IPS-NIHi11 (cell line): ENCODE measurements around the gene SLC25A20.
"Not testable (repeated sequence)": the region's sequence is repeated elsewhere in the genome, so short reads cannot be mapped to it uniquely, and the experiment has no call there.

Source experiments
- DNase-seq: peaks from one replicate; pipeline ENCODE4 v3.0.0; 2012; ENCODE audit warnings: mixed read lengths, low spot score

Gene SLC25A20, protein sequence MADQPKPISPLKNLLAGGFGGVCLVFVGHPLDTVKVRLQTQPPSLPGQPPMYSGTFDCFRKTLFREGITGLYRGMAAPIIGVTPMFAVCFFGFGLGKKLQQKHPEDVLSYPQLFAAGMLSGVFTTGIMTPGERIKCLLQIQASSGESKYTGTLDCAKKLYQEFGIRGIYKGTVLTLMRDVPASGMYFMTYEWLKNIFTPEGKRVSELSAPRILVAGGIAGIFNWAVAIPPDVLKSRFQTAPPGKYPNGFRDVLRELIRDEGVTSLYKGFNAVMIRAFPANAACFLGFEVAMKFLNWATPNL

DNA sequence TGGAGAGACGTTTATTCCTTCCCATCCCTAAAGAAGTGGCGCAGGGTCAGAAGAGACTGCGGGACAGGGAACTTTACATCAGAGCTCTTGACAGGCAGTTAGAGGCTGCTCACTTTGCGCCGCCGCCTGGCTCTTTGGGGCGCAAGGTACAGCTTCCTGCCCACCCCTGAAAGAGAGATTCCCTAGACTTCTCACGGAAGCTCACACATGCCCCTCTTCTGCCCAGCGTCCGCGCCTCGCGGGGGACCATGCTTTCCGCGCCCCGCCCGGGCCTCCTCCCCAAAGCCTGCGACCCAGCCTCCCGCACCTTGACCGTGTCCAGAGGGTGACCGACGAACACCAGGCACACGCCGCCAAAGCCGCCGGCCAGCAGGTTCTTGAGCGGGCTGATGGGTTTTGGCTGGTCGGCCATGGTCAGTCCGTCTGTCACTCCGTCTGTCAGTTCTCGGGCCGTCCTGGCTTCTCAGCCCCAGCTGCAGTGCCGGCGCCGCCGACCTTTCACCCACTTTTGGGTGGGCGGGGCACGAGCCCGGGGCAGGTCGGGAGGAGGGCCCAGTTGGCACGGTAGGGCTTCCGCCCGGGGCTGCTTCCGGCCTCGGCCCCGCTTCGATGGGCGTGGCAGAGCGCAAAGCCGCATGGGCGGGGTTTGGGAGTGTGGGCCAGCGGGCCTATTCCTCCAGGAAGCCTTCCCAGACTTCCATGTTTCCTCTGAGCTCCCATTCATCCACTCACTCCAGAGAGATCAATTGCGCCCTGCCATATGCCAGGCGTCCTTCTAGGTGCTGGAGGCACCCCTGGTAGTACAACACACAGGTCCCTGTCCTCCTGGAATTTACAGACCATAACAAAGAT is at the start of gene SLC25A20:
SLC25A20 (minus strand) TSS at position 500 of the 852 bp plus-strand sequence; CDS start at position 412, 88 bp downstream.
- DNase-seq: peak; percentile 98

DNA sequence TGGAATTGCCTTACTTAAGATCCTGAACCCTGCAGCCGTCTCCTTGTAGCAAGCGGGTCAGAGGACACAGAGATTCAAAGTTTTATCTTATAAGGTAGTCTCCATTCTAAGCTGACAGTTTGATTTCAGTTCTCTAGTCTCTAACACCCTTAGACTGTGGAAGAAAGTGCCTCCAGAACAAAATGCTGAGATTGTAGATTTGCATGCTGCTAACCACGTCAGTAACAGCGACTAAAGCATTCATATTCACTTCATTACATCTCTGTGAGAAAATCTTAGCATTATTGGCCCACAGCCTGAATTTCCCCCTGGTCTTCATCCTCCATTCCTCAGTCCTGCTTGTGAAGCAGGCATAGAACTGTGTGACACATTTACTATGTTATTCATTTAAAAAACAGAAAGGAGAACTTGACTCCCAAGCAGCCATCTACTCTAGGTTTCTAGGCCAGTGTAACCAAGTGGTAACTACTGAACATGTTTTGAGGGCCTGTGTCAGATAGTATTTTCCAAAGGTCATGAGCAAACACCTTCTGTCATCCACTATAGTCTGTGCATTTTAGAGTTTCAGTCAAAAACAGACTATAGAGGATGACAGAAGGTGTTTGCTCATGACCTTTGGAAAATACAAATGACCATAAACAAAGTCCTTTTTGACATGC is 47.3 kb upstream of the SLC25A20 start:
- no peak for DNase-seq

DNA sequence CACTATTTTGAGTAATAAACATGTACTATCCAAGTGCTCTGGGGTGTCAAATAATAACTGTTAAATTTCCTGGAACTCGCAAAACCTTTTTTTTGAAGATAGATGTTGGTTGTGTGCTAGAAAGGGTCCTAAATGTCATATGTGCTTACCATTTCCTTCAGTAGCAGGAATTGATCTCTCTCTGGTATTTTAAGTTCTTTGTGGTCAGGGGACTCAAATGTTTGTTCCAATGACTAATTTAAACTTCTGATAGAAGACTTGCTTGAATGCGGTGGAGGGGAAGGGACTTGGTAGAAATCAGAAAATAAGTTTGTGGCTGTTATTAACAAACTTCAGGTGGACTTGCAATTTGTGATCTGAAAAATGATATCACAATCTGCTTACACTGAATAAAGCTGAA is 46.8 kb upstream of the SLC25A20 start:
- DNase-seq: no peak

DNA sequence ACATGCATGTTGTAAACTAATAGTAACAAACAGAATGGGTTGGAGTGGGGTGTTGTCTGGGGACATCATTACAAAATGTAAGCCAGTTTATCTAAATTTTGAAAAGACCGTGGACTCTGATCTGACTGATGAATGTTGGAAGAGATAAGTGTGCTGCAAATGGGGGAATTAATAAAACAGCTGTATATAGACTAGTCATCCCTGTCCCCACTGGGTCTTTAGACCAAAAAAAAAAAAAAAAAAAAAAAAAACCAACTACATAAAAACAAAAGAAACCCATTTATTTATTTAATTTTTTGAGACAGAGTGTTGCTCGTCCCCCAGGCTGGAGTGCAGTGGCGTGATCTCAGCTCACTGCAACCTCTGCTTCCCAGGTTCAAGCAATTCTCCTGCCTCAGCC is 40.0 kb upstream of the SLC25A20 start:
- no peak for DNase-seq

DNA sequence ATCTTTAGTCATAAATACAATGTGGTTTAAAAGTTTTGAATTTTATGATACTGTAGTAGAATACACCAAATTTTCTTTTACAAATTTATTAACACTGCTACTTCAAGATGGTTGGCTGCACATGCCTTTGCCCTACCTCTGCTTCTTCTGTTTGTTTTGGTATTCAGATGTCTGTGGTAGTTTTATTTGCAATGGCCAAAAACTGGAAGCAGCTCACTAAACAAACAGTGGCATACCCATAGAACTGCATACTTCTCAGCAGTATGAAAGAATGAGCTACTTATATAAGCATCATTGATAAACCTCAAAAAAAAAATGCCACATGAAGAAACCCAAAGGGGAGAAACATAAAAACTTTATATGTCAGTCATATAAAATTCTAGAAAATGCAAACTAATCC is 39.5 kb upstream of the SLC25A20 start:
- DNase-seq: no peak

DNA sequence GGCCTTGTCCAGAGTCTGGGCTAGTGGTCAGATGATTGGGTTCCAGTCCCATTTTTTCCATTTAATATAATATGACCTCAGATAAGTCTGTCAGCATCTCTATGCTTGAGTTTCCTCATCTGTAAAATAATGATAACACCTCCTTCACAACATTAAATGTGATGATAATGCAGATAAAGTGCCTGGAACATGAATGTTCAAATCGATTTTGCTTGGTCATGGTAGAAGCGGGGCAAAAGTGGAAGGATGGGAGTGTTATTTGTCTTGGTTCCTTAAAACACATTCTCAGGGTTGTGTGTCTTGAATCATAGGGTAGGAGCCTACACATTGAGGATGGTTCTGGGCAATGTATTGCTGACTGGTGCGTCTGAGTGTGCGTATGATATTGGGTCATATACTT is 36.8 kb upstream of the SLC25A20 start:
- DNase-seq: no peak

DNA sequence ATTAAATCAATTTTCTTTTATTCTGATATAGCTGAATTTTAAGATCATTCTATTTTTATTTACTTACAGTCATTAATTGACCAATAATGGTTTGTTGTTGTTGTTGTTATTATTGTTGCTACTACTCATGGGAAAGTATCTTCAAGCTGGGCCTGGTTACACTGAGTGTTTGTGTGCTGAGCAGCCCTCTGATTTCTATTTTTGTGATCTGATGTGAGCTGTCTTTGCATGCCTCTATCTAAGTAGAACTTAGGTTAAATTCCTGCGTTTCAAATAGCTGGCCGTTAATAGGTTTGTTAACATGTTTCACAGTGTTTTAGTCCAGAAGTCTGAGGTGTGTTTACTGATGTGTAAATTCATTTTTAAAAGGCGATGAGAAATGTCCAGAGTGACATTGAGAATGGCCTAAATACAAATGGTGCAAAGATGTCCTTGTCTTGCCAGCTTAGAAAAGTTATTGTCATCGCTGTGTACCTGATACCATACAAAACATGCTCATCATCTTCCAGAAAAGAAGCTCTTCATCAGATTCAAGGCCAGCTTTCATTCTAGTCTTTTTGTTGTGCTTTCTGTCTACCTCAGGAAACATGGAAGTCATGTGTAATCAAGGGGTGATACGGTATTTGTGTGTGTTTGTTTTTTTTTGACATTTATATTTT is 35.8 kb upstream of the SLC25A20 start:
- no peak for DNase-seq

DNA sequence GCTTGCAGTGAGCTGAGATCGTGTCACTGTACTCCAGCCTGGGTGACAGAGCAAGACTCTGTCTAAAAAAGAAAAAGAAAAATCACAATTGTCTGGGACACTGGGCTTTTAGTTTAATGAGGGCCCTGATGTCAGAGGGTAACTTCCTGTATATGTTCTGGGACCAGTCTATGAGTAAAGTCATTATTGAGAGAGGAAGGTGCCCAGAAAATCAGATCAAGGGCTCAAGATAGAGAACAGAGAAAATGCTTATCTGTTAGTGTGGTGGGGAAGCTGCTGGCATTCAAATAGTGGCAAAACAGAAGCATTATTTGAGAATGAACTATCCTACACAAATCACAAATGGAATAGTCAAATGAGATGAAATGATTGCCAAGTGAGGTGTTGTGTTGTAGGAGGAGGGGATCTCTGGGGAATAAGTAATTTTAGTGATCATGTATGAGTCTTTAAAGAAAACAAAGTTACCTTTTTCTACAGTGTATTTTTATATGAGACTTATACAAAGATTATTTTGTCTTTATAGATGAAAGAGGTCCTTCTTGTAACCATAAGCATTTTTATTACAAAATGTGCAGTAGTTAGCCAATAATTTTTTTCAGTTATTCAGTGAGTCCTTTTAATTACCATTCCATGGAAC is 33.4 kb upstream of the SLC25A20 start:
- no peak for DNase-seq

DNA sequence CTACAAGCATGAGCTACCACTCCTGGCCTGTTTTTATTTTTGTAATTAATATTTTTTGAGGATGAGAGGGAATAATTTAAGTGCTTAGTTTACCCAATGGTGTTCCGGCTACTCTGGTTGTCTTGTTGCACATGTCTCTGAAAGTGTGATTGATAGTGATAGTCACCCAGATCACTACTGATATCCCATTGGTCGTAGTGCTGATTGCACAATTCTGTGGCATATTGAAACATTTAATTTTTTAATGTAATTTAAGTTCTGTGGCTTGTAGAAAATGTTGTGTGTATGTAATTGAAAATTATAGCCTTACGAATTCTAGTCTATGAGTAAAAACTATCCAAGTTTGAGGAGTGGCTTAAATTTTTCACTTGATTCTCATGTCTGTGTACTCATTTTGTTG is 31.9 kb upstream of the SLC25A20 start:
- DNase-seq: no peak

DNA sequence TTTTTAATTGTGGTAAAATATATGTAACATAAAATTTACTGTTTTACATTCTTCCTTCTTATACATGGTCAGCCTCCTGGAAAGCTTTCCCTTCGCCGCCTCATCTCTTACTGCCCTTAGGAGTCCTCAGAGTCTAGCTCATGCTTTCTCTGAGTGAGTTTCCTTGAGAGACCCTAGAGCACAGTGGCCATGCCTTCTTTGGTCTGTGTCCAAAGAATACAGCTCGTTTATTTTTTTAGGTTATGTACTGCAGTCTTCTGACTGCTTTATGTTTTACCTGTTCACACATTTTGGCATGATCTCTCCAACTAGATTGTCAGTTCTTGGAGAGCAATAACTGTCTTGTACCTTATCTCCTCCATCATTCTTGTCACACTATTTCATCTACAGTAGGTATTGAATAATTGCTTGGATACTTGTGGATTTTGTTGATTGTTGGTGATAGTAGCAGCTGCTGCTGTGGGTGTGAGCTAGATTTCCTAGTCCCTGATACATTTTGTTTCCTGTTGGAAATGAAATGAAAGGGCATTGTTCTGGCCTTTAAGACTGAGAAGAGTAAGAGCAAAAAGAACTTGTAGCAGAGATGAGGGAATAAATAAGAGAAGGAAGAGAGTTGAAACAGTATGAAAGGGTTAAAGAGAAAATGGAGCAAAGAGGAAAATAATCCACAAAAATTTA is 30.8 kb upstream of the SLC25A20 start:
- DNase-seq: no peak

DNA sequence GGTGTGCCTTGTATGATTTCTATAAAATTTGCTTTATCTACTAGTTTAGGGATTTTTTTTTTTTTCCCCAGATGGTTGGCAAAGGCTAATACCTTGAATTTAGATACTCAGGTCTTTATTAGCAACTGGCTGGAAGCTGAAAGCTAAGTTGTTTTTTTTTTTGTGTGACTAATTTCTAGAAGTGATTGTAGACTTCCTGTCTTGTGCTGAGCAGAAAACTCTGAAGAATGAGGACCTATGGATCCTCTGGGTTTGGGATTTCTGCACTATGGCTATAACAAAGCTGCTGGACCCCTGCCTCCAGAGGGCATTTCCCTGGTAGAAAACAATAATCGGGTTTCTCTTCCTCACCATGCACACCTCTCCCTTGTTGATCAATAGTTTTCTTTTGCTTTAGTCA is 30.0 kb upstream of the SLC25A20 start:
- no peak for DNase-seq

DNA sequence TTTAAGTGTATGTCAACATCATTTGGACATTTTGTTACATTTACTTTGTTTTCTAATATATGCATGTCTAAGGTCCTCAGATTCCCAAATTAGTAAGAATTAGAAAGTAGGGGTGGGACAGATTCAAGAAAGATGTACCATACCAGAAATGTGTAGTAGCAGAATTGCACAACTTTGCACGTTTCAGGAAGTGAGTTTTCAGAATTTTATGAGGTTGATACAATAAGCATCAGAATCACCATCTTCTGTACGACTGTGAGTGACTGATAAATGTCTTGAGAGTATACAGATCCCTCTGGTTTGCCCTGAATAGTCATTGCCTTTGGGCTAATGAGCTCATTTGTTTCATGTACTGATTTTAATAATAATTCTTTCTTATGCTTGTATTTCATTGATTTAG is 29.2 kb upstream of the SLC25A20 start:
- DNase-seq: no peak

DNA sequence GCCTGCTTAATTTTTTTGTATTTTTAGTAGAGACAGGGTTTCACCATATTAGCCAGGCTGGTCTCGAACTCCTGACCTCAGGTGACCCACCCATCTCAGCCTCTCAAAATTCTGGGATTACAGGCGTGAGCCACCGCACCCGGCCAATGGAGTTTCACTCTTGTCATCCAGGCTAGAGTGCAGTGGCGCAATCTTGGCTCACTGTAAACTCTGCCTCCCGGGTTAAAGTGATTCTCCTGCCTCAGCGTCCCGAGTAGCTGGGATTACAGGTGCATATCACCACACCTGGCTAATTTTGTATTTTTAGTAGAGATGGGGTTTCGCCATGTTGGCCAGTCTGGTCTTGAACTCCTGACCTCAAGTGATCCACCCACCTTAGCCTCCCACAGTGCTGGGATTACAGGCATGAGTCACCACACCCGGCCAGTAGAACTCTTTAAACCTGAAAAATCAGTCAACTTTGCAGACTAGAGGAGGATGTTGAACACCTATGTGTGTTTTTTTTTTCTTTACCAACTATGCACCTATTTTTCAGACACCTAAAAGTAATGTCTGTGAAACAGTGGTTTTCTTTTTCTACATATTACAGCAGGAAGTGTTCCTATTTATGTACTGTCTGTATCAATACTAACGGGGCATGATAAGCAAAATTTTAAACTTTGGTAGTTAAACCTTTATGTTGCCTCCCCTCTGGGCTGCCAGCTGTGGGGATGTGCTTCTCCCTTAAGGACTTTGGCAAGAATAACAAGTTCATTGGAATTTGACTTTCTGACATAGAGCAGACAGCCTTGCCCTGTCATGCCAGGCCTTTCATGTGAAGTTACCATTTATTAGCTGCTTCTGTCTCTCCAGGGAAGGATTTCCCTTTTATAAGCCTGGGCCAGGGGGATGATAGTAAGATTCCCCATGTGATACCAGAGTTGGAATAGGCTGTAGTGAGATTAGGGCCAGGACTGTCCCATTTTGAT is 28.0 kb upstream of the SLC25A20 start:
- DNase-seq: no peak

DNA sequence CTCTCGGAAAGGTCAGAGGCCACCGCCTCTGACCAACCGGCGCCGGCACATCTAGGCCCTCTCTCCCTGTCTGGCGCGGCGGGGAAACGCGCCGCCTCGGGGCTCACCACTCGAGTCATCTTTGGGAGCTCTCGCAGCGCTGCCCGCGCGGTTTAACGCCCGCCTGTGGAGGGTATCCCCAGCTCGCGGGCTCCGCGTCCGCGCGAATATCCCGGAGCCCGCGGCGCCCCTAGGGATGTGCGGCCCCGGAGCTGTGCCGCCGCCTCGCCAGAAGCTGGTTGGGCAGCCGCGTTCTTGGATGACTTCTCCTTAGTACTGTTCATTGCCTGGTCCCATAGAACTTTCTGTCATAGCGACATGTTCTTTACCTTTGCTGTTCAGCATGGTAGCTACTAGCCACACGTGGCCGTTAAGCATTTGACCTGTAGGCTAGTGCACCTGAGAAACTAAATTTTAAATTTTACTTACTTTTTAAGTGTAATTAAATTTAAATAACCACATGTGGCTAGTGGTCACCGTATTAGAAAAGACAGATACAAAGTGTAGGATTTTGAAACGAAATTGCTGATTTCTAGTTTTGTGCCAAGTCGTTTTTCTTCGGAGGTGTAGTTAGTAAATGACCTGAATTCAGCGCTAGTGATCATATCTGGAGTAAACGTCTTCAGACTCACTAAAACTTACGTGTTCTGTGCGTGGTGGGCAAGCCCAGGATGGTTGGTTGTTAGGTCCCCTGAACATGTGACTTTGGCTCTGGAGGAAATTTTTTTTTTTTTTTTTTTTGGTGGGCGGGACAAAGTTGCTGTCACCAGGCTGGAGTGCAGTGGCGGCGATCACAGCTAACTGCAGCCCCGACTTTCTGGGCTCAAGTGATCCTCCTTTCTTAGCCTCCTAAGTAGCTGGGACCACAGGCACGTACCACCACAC is 20.8 kb upstream of the SLC25A20 start:
- peak; percentile 52 for DNase-seq

DNA sequence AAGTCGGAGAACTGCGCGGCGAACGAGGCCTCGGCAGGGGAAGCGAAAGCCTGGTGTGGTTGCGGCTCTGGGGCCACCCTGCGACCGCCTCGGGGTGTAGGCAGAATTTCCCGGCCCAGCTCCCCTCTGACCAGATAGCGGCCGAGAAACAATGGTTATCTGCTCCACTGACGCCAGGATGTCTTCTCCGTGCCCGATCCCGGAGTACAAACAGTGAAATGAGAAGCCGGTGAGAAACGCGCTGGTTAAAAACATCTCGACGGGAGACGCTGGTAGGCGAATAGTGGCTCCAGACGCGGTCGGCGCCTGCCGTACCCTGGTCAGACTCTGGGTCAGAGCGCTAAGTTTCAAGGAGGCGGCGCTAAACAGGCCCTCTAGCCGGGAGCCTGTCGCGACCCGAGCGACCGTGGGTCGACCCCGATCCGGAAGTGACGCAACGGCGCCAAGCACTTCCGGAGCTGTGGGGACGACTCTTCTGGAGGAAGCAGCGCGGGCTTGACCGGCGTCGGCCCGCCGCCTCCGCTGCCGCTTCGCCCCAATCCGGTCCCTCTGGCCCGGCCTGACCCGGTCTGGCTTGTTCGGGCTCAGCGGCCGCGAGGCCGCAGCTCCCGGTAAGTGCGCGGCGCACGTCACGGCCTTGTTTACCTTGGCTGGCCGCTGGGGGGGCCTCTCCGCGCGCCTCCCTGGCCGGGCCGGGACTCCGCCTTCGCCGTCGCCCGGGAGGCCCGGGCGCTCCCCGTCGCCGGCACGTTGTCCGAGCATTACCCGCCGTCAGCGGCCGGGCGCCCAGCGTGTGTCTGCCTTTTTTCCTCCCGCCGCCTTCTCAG is 19.9 kb upstream of the SLC25A20 start, which contains the start of gene ARIH2:
ARIH2 (plus strand) TSS at position 455 of the 827 bp plus-strand sequence. CDS start 8,717 bp downstream, outside the sequence.
- DNase-seq: peak; percentile 98

DNA sequence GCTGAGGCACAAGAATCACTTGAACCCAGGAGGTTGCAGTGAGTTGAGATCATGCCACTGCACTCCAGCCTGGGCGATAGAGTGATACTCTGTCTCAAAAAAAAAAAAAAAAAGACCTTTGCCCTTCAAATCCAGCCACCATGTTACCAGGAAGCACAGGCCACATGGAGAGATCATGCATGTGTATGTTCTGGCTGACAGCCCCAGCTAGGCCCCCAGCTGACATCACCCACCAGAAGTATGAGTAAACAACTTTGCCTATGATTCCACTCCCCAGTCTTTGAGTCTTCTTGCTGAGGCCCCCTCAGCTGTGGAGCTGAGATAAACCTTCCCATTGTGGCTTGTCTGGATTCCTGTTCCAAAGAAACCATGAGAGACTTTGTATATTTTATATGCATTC is 16.6 kb upstream of the SLC25A20 start:
- no peak for DNase-seq

DNA sequence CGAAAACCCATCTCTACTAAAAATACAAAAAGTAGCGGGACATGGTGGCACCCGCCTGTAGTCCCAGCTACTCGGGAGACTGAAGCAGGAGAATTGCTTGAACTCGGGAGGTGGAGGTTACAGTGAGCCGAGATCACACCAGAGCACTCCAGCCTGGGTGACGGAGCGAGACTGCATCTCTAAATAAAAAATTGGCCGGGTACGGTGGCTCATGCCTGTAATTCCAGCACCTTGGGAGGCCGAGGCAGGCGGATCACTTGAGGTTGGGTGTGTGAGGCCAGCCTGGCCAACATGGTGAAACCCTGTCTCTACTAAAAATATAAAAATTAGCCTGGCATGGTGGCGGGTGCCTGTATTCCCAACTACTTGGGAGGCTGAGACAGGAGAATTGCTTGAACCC is 8.3 kb upstream of the SLC25A20 start:
- DNase-seq: not testable (repeated sequence)

DNA sequence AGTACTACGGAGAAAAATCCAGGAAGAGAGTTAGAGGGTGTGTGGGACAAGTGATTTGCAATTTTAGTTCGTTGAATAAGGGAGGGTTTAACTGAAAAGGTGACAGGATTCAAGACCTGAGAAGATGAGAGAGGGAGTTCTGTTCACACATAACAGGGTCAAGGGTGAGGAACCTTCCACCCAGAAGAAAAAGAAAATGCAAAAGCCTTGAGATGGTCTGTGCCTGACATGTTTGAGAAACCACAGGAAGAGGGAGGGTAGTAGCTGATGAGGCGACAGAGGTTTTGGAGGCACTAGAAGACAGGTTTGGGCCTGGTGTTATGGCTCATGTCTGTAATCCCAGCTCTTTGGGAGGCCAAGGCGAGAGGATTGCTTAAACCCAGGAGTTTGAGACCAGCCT is 591 bp upstream of the SLC25A20 start:
- no peak for DNase-seq
